K562 (cell line): ENCODE data around the gene C22orf31. TPM values are rescaled to one million over a fixed set of nuclear protein-coding genes. Genes with fewer than 3 reads are reported as not detected.

Experiments
- ATAC-seq: fragments of 200-7000 bp; cut with Tn5 transposase; 3 replicates; pipeline ENCODE4 v1.9.1; 2020; ENCODE audit warnings: moderate library complexity
- BruUV-seq: library from RNA; stranded (reverse); fragments of 400-500 nt; replicated peaks from 2 replicates; lab custom pipeline; 2021; lab: Mats Ljungman, UMichigan
- CTCF ChIA-PET: fragments of 300-600 bp; formaldehyde crosslinking; extraction: SDS; loops from one replicate; lab custom pipeline; 2021; ENCODE audit warnings: low intra/inter-chr PET ratio; lab: Yijun Ruan, JAX
- POLR2A ChIA-PET: fragments of 300-600, 350-650 bp; sonication (Branson Sonifier 250); formaldehyde crosslinking; extraction: SDS; loops from one replicate; lab custom pipeline; 2021; ENCODE audit warnings: antibody characterized with exemption, inconsistent platforms; lab: Yijun Ruan, JAX
- DNase-seq, 4 experiments: peaks; one replicate each; pipeline versions ENCODE4 v3.0.0 to v3.0.0-alpha.2; 2011 to 2018; ENCODE audit warnings: low spot score in 3 of 4, mixed read lengths in 3 of 4; ENCODE audit errors: extremely low read depth in 1 of 4
- FAIRE-seq: peaks from 2 replicates; lab custom pipeline; 2011; peaks lifted over from hg19 to GRCh38; lab: Jason Lieb, UNC
- H2AFZ ChIP-seq: 2 replicates; pipeline ENCODE4 v1.6.0; 2011; ENCODE audit warnings: low read depth, low read length, control low read depth, inconsistent platforms
- H3K27ac ChIP-seq: fragments of 200-600 bp; 3 replicates; pipeline ENCODE4 v1.8.0; 2011; ENCODE audit warnings: low read depth, mild to moderate bottlenecking, control low read depth, inconsistent platforms, low read length, moderate library complexity, mixed read lengths; ENCODE audit errors: extremely low read depth
- H3K27me3 ChIP-seq, 2 experiments: fragments of 300-600 bp in 1 of 2; 2 replicates in 1 of 2; 3 replicates in 1 of 2; pipeline versions ENCODE4 v1.6.0 to v1.8.0; 2011; ENCODE audit warnings: inconsistent platforms in 2 of 2, low read length in 2 of 2, mild to moderate bottlenecking in 1 of 2, mixed read lengths in 1 of 2, moderate library complexity in 1 of 2; ENCODE audit not compliant: control insufficient read depth in 2 of 2, insufficient read depth in 2 of 2
- H3K36me3 ChIP-seq: fragments of 300-600 bp; 3 replicates; pipeline ENCODE4 v1.8.0; 2011; ENCODE audit warnings: mild to moderate bottlenecking, low read length, inconsistent platforms; ENCODE audit not compliant: control insufficient read depth, insufficient read depth
- H3K4me1 ChIP-seq, 2 experiments: fragments of 200-600 bp in 1 of 2; replicated peaks in 1 of 2; 2 replicates in 1 of 2; 3 replicates in 1 of 2; pipeline versions ENCODE4 v1.5.1 to v1.8.0; 2011; ENCODE audit warnings: inconsistent platforms in 2 of 2, low read length in 2 of 2, mild to moderate bottlenecking in 1 of 2, mixed read lengths in 1 of 2, moderate library complexity in 1 of 2; ENCODE audit not compliant: control insufficient read depth in 2 of 2, insufficient read depth in 2 of 2
- H3K4me2 ChIP-seq: 2 replicates; pipeline ENCODE4 v1.6.1; 2011; ENCODE audit warnings: low read length, control low read depth, inconsistent platforms, mixed read lengths; ENCODE audit not compliant: insufficient read depth
- H3K4me3 ChIP-seq: fragments of 200-600 bp; sonication (generic), shearing (Covaris generic); 2 replicates; pipeline ENCODE4 v1.5.1; 2016; ENCODE audit warnings: control low read depth, inconsistent platforms
- H3K79me2 ChIP-seq: fragments of 200-600 bp; 3 replicates; pipeline ENCODE4 v1.8.0; 2011; ENCODE audit warnings: low read length, inconsistent platforms; ENCODE audit not compliant: control insufficient read depth, insufficient read depth
- H3K9ac ChIP-seq, 2 experiments: 2 replicates each; pipeline versions ENCODE4 v1.6.0 to v1.6.1; 2011; ENCODE audit warnings: low read depth in 2 of 2, low read length in 2 of 2, control low read depth in 1 of 2, inconsistent platforms in 1 of 2, mild to moderate bottlenecking in 1 of 2, mixed read lengths in 1 of 2; ENCODE audit not compliant: insufficient read depth in 1 of 2
- H3K9me1 ChIP-seq: one replicate; pipeline ENCODE4 v1.6.0; 2011; ENCODE audit warnings: inconsistent platforms, mild to moderate bottlenecking, low read length, moderate library complexity; ENCODE audit not compliant: control insufficient read depth, insufficient read depth
- H3K9me3 ChIP-seq: replicated peaks from 2 replicates; pipeline ENCODE4 v1.5.1; 2011; ENCODE audit warnings: low read depth, low read length, inconsistent platforms; ENCODE audit not compliant: control insufficient read depth, insufficient read depth
- H4K20me1 ChIP-seq: replicated peaks from 2 replicates; pipeline ENCODE4 v1.6.1; 2011; ENCODE audit warnings: low read length, inconsistent platforms, mixed read lengths; ENCODE audit not compliant: control insufficient read depth, insufficient read depth
- ARHGAP35 ChIP-seq: fragments of 450-650 bp; IDR thresholded peaks from 2 replicates; pipeline ENCODE4 v1.6.1; 2018; ENCODE audit not compliant: partially characterized antibody
- ARID3A ChIP-seq: IDR thresholded peaks from 2 replicates; pipeline ENCODE4 v1.6.1; 2012; ENCODE audit warnings: low read depth, low read length, improper control_type of control experiment, borderline replicate concordance
- CBFA2T2 ChIP-seq: fragments of 450-650 bp; conservative IDR thresholded peaks from 2 replicates; pipeline ENCODE4 v1.6.1; 2017; ENCODE audit warnings: mild to moderate bottlenecking
- EHMT2 ChIP-seq: fragments of 450-650 bp; IDR thresholded peaks from 2 replicates; pipeline ENCODE4 v1.6.1; 2018; ENCODE audit warnings: antibody characterized with exemption
- FIP1L1 ChIP-seq: fragments of 200-400 bp; formaldehyde crosslinking; IDR thresholded peaks from 2 replicates; pipeline ENCODE4 v1.6.1; 2018; ENCODE audit warnings: mild to moderate bottlenecking, low read depth, low read length; ENCODE audit not compliant: poor library complexity, severe bottlenecking
- KLF1 ChIP-seq: fragments of 450-650 bp; IDR thresholded peaks from 2 replicates; pipeline ENCODE4 v1.6.1; 2016; ENCODE audit warnings: missing genetic modification characterization, missing compliant biosample characterization
- MAFG ChIP-seq: fragments of 450-650 bp; conservative IDR thresholded peaks from 2 replicates; pipeline ENCODE4 v1.6.1; 2016; ENCODE audit warnings: missing genetic modification characterization, missing compliant biosample characterization
- MED1 ChIP-seq: sonication (generic); formaldehyde crosslinking; IDR thresholded peaks from 2 replicates; pipeline ENCODE4 v1.8.1; 2023; ENCODE audit warnings: missing genetic modification reagents, borderline replicate concordance
- MEF2D ChIP-seq: conservative IDR thresholded peaks from 2 replicates; pipeline ENCODE4 v1.6.1; 2016; ENCODE audit warnings: low read depth, missing genetic modification characterization, missing compliant biosample characterization
- SMAD4 ChIP-seq: fragments of 250-450 bp; sonication (Bioruptor Pico); conservative IDR thresholded peaks from 2 replicates; pipeline ENCODE4 v1.8.0; 2021; ENCODE audit warnings: inconsistent platforms, mild to moderate bottlenecking, moderate library complexity
- SRSF1 ChIP-seq: fragments of 200-400 bp; formaldehyde crosslinking; IDR thresholded peaks from 2 replicates; pipeline ENCODE4 v1.6.1; 2017; ENCODE audit warnings: mild to moderate bottlenecking, low read depth, low read length, moderate library complexity
- TCFL5 ChIP-seq: fragments of 250-450 bp; sonication (Bioruptor Pico); conservative IDR thresholded peaks from 2 replicates; pipeline ENCODE4 v1.6.1; 2021; ENCODE audit warnings: mild to moderate bottlenecking, moderate library complexity, matching md5 sums
- TFAP4 ChIP-seq: sonication (generic); formaldehyde crosslinking; IDR thresholded peaks from 2 replicates; pipeline ENCODE4 v1.8.0; 2022; ENCODE audit warnings: missing genetic modification reagents, mild to moderate bottlenecking, moderate library complexity, borderline replicate concordance
- THRAP3 ChIP-seq: fragments of 450-650 bp; IDR thresholded peaks from 2 replicates; pipeline ENCODE4 v1.6.1; 2016; ENCODE audit warnings: mild to moderate bottlenecking, inconsistent platforms, borderline replicate concordance
- ZNF133 ChIP-seq: fragments of 250-450 bp; sonication (Bioruptor Pico); IDR thresholded peaks from 2 replicates; pipeline ENCODE4 v1.4.0; 2020; ENCODE audit warnings: mild to moderate bottlenecking
- ZNF174 ChIP-seq: fragments of 250-450 bp; sonication (Bioruptor Pico); IDR thresholded peaks from 2 replicates; pipeline ENCODE4 v1.4.0; 2020; ENCODE audit warnings: mild to moderate bottlenecking
- ZNF507 ChIP-seq: conservative IDR thresholded peaks from 2 replicates; pipeline ENCODE4 v1.6.1; 2017; ENCODE audit warnings: missing genetic modification characterization, missing compliant biosample characterization
- ZNF785 ChIP-seq: fragments of 250-450 bp; sonication (Bioruptor Pico); IDR thresholded peaks from 2 replicates; pipeline ENCODE4 v1.4.0; 2020; ENCODE audit warnings: mild to moderate bottlenecking
- WGBS: fragments of 100-300 bp; shearing (Covaris generic); methylation state at CpG from one replicate; pipeline ENCODE4 v1.1.6; 2016; ENCODE audit warnings: low coverage, mixed read lengths; ENCODE audit not compliant: insufficient coverage; ENCODE audit errors: missing lambda C conversion rate; 5-methylcytosine and 5-hydroxymethylcytosine counted together
- in situ Hi-C: fragments of 300-500 bp; cut with MboI; formaldehyde crosslinking; loops from 4 replicates; pipeline ENCODE4 v1.15.0; 2018; ENCODE audit warnings: inconsistent platforms, mixed read lengths
- intact Hi-C: fragments of 100-400 bp; cut with micrococcal nuclease; formaldehyde crosslinking; loops from 2 replicates; pipeline ENCODE4 v1.14.2; 2022
- polyA plus RNA-seq, 8 experiments: library from polyadenylated mRNA; depleted of rRNA in 4 of 8; stranded (reverse) in 5 of 8; unstranded in 3 of 8; fragments of >200 nt; fragmentation: Nextera tagmentation in 2 of 8; fragmentation: Illumina TruSeq in 1 of 8; extraction: Ambion mirVana in 2 of 8; extraction: Trizol in 1 of 8; gene quantifications; 2 replicates each; pipeline versions ENCODE4 v1.2.1 to v1.2.3, GENCODE V29; 2011 to 2014; ENCODE audit warnings: inconsistent platforms in 1 of 8, missing spikeins in 1 of 8
- total RNA-seq, 7 experiments: library from RNA; depleted of rRNA in 6 of 7; stranded (reverse); fragments of >200 nt in 6 of 7; fragmentation: Illumina TruSeq in 2 of 7; extraction: Trizol in 2 of 7; gene quantifications; 2 replicates each; pipeline versions ENCODE4 v1.2.1 to v1.2.3, GENCODE V29; 2011 to 2021; ENCODE audit warnings: low replicate concordance in 1 of 7

C22orf31 gene
- total and polyA plus RNA-seq, 9 of the 15 experiments (the other 6 are each of a cell fraction or from before 2014, with no cell fraction given), result not detected

GRCh38 chr22:29037340-29037932, 24.2 kb downstream of the C22orf31 start (continued):
- TF ChIP-seq ZNF174 (CRISPR knock-in tag), result no peak

- ChIA-PET CTCF (no interaction called here), POLR2A (no interaction called here)
- Histone ChIP-seq H3K9ac (no peak overlapping the region), H3K27me3 (no peaks in the 10 kb centered on the region), H3K9me3 (no peaks in the 10 kb centered on the region), H3K79me2 (no peaks in the 10 kb centered on the region; the same call in 1 of the 3 replicates), H3K36me3 (no peaks in the 10 kb centered on the region), H3K9me1 (no peaks in the 10 kb centered on the region), H2AFZ (no peak overlapping the region), H3K4me3 (no peak overlapping the region), H3K27ac (no peak overlapping the region), H3K4me1 (peaks cover 25 to 37% of the 10 kb centered on the region in 2 experiments), H3K4me2 (no peak overlapping the region), H4K20me1 (no peaks in the 10 kb centered on the region)
- in situ Hi-C loops (no loop called here), intact Hi-C loops (no loop called here)
- no TSS peak for BruUV-seq
- DNase-seq (no peak), ATAC-seq (no peak), FAIRE-seq (no peak)
- WGBS, result 92% methylated on average over 2 of the region's 2 CpGs
- no peak for TF ChIP-seq MED1 (CRISPR knock-in tag)
- TF ChIP-seq ZNF785 (CRISPR knock-in tag), result no peak
- no peak for TF ChIP-seq ARHGAP35
- TF ChIP-seq ZNF507 (tag), result no peak
- no peak for TF ChIP-seq FIP1L1
- TF ChIP-seq ARID3A, result no peak
- no peak for TF ChIP-seq TFAP4
- TF ChIP-seq CBFA2T2, result no peak
- TF ChIP-seq KLF1 (tag), result no peak
- TF ChIP-seq TCFL5 (CRISPR knock-in tag), result no peak
- TF ChIP-seq THRAP3, result no peak
- TF ChIP-seq EHMT2, result no peak
- TF ChIP-seq MEF2D (tag), result no peak
- no peak for TF ChIP-seq MAFG (tag)
- TF ChIP-seq ZNF133 (CRISPR knock-in tag), result no peak
- no peak for TF ChIP-seq SRSF1
- no peak for TF ChIP-seq SMAD4 (CRISPR knock-in tag)
Measured at GRCh38 chr22:29032584-29032983, 29.0 kb downstream of the C22orf31 start.
